Left ventricle myocardium inferior (tissue), 1 donor: Measurements from ENCODE around the gene LOC128125822.

Experiments
- DNase-seq: peaks from one replicate; pipeline ENCODE4 v3.0.0-alpha.2; 2020
- H3K27ac ChIP-seq: fragments of 200-600 bp; replicated peaks from 2 replicates; pipeline ENCODE4 v1.8.0; 2021
- H3K27me3 ChIP-seq: fragments of 200-600 bp; 2 replicates; pipeline ENCODE4 v1.8.0; 2021; ENCODE audit warnings: low read depth
- H3K36me3 ChIP-seq: fragments of 200-600 bp; 2 replicates; pipeline ENCODE4 v1.8.0; 2021
- H3K4me1 ChIP-seq: fragments of 200-600 bp; 2 replicates; pipeline ENCODE4 v1.8.0; 2021
- H3K4me3 ChIP-seq: fragments of 200-600 bp; 2 replicates; pipeline ENCODE4 v1.8.0; 2021; ENCODE audit warnings: mild to moderate bottlenecking, moderate library complexity
- H3K9me3 ChIP-seq: fragments of 200-600 bp; replicated peaks from 2 replicates; pipeline ENCODE4 v1.8.0; 2021
- intact Hi-C: fragments of 100-400 bp; cut with micrococcal nuclease; formaldehyde crosslinking; loops from one replicate; pipeline ENCODE4 v1.11.0; 2022
- TF ChIP-seq, protein P1 (sequence below): fragments of 200-600 bp; IDR thresholded peaks from 2 replicates; pipeline ENCODE4 v1.8.0; 2021; ENCODE audit warnings: antibody characterized with exemption, mild to moderate bottlenecking, borderline replicate concordance
- donor health status: DM: no; HTN: yes; CAD: no; lungs with severe emphysema.

LOC128125822 gene

DNA sequence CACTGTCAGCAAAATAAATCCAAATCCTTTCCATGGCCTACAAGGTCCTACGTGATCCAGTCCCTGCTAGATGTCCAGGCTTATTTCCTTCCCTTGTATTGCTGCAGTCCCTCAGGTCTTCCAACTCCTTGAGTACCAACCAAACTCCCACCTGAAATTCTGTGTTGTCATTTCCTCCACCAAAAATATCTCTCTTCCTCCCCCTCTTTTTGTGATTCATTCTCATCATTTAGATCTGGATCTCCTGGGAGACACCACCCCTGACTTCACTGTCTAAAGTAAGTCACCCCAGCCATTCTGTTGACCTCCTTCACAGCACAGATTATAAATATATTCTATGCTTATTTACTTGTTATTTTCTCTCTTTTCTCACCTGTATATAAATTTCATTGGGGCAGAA lies 9.0 kb upstream of the LOC128125822 start:
- intact Hi-C loops, result no loop called here
- Histone ChIP-seq H3K9me3 (peaks cover 11% of the 10 kb centered on the region), H3K27me3 (no peaks in the 10 kb centered on the region), H3K4me3 (no peak overlapping the region), H3K36me3 (no peaks in the 10 kb centered on the region), H3K4me1 (no peaks in the 10 kb centered on the region), H3K27ac (no peak overlapping the region)
- TF ChIP-seq, protein P1, sequence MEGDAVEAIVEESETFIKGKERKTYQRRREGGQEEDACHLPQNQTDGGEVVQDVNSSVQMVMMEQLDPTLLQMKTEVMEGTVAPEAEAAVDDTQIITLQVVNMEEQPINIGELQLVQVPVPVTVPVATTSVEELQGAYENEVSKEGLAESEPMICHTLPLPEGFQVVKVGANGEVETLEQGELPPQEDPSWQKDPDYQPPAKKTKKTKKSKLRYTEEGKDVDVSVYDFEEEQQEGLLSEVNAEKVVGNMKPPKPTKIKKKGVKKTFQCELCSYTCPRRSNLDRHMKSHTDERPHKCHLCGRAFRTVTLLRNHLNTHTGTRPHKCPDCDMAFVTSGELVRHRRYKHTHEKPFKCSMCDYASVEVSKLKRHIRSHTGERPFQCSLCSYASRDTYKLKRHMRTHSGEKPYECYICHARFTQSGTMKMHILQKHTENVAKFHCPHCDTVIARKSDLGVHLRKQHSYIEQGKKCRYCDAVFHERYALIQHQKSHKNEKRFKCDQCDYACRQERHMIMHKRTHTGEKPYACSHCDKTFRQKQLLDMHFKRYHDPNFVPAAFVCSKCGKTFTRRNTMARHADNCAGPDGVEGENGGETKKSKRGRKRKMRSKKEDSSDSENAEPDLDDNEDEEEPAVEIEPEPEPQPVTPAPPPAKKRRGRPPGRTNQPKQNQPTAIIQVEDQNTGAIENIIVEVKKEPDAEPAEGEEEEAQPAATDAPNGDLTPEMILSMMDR, result no peak
- no peak for DNase-seq

DNA sequence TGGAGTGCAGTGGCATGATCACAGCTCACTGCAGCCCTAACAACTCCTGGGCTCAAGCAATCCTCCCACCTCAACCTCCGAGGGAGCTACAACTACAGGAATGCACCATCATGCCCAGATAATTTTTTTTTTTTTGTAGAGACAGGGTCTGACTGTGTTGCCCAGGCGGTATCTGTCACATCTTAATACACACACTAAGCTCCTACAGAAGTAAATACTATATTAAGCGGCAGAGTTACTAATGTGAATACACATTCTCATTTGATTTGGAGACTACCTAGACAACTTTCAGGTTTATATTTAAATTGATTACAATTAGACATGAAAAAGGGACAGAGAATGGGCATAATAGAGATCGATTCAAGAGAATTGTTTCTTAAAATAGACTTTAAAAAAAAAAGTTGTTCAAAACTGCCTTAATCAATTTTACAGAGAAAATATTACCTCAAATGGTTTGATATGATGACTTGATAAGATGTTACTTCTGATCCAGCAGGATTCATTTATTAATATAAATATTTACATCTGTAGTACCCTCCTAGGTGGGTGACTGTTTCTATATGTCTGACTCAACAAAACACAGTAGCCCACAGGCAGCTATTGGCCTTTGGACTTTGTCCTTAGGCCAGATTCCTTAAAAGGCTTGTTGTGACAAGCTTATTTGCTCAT lies 7.1 kb upstream of the LOC128125822 start:
- Histone ChIP-seq H3K4me3 (no peak overlapping the region), H3K27me3 (no peaks in the 10 kb centered on the region), H3K9me3 (peaks cover 11% of the 10 kb centered on the region), H3K36me3 (no peaks in the 10 kb centered on the region), H3K4me1 (no peaks in the 10 kb centered on the region), H3K27ac (no peak overlapping the region)
- intact Hi-C loops, result no loop called here
- no peak for DNase-seq
- TF ChIP-seq, protein P1, result no peak

DNA sequence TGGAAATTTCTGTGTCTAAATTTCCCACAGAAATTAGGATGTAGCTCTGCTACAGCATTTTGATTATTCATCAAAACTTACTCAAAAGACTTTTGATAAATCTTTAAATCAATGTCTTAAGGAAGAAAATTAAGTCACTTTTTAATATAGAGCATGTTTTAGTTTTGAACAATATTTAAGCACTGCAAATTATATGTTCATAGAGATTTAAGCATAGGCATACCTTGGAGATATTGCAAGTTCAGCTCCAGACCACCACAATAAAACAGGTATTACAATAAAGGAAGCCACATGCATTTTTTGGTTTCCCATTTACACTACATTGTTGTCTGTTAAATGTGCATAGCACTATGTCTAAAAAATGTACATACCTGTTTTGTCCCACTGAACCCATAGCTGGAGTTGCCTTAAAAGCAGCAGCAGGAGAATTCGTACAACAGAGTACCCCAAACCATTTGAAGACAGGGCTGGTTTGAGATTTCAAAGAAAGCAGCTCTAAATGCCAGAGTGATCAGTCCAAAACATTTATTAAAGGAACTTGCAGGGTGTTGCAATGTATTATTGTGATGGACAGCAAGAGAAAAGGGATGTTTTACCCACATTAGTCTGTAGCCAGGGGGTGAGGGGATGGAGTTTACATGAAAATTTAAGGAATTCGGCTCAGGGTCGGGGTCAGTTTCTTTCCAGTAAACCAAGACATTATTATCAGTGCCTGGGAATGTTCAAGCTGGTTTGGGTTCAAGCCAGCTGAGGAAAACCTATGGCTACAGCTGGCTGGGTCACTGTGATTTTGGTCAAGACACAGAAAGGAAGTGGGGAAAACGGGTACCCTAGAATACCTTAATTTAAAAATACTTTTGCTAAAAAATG lies 6.3 kb upstream of the LOC128125822 start:
- Histone ChIP-seq H3K27ac (no peak overlapping the region), H3K27me3 (no peaks in the 10 kb centered on the region), H3K36me3 (no peaks in the 10 kb centered on the region), H3K4me1 (no peaks in the 10 kb centered on the region), H3K9me3 (peaks cover 11% of the 10 kb centered on the region), H3K4me3 (no peak overlapping the region)
- TF ChIP-seq, protein P1, result no peak
- DNase-seq, result no peak
- intact Hi-C loops, result no loop called here

DNA sequence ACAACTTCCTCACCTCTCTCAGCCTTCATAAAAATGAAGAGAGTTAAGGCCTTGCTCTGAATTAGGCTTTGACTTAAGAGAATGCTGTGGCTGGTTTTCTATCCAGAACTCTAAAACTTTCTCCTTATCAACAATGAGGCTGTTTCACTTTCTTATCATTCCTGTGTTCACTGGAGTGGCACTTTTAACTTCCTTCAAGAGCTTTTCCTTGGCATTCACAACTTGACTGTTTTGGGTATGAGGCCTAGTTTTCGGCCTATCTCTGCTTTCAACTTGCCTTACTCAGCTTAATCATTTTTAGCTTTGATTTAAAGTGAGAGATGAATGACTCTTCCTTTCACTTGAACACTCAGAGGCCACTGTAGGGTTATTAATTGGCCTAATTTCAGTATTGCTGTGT lies 4.3 kb upstream of the LOC128125822 start:
- no peak for DNase-seq
- no peaks in the 10 kb centered on the region for H3K27me3 ChIP-seq
- TF ChIP-seq, protein P1, result no peak
- intact Hi-C loops, result no loop called here
- H3K4me1 ChIP-seq, result peaks cover 15% of the 10 kb centered on the region
- H3K9me3 ChIP-seq, result peaks cover 11% of the 10 kb centered on the region
- no peak overlapping the region for H3K27ac ChIP-seq
- H3K36me3 ChIP-seq, result no peaks in the 10 kb centered on the region
- no peak overlapping the region for H3K4me3 ChIP-seq

DNA sequence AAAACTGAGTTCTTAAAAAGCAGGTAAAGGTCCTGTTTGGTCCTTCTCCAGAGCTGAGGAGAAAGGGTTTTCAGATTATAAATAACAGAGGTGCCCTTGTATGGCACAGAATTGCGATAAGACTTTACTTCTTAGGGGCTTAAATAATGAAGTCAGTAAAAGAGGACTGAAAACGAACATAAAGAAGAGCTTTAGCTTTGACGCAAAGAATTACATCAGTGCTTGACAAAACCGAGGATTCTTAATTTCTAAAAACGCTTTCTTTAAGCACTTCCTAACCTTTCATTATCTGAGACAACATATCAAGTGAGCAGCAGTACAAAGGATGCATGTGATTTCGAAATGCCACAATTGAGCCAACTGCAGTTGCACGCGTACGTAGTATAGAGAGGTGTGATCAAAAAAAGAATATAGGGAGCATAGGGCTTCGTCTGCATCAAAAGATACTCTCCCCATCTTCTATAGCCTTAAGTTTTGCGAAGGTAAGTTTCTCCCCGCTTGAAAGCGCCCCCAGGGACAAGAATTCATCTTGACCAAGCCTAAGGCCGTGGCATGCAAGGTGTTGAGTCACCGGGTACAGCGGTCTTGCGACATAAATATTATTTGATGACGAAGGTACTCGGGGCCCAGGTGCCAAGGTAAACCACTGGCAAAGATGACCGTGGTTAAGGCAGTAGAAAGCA lies 778 bp upstream of the LOC128125822 start:
- TF ChIP-seq, protein P1, result no peak
- peak overlapping the region; percentile 99 for H3K27ac ChIP-seq
- H3K36me3 ChIP-seq, result peaks cover 2% of the 10 kb centered on the region
- intact Hi-C loops, result no loop called here
- peaks cover 48% of the 10 kb centered on the region for H3K4me1 ChIP-seq
- H3K4me3 ChIP-seq, result peak overlapping the region; percentile 98
- H3K27me3 ChIP-seq, result no peaks in the 10 kb centered on the region
- peak; percentile 15 for DNase-seq
- peaks cover 11% of the 10 kb centered on the region for H3K9me3 ChIP-seq
